Thyroid gland (tissue), 4 donors: ENCODE measurements around the gene VARS2. TPM values are rescaled to one million over a fixed set of nuclear protein-coding genes. Genes with fewer than 3 reads are reported as not detected.

Source experiments
- DNase-seq, 2 donors: peaks; one replicate each; pipeline ENCODE4 v3.0.0-alpha.2; 2019
- H3K27ac ChIP-seq, 3 donors: fragments of 200-600 bp; sonication (generic); 1 replicate in 2 of 3; 2 replicates in 1 of 3; pipeline ENCODE4 v1.5.1; 2016 to 2019; ENCODE audit warnings: mild to moderate bottlenecking in 1 of 3, moderate library complexity in 1 of 3
- H3K27me3 ChIP-seq: fragments of 200-600 bp; sonication (generic); one replicate; pipeline ENCODE4 v1.5.1; 2019
- H3K36me3 ChIP-seq, 2 donors: fragments of 200-600 bp; sonication (generic); one replicate each; pipeline ENCODE4 v1.5.1; 2016 to 2019
- H3K4me1 ChIP-seq, 2 donors: fragments of 200-600 bp; sonication (generic); one replicate each; pipeline ENCODE4 v1.5.1; 2017 to 2019
- H3K4me3 ChIP-seq, 3 donors: fragments of 200-600 bp; sonication (generic); replicated peaks in 1 of 3; 1 replicate in 2 of 3; 2 replicates in 1 of 3; pipeline ENCODE4 v1.5.1; 2016; ENCODE audit warnings: mild to moderate bottlenecking in 1 of 3
- H3K9me3 ChIP-seq: fragments of 200-600 bp; sonication (generic); one replicate; pipeline ENCODE4 v1.5.1; 2017
- POLR2A ChIP-seq, 2 donors: fragments of 450-650 bp; IDR thresholded peaks; one replicate each; pipeline ENCODE4 v1.6.1; 2017; ENCODE audit warnings: antibody characterized with exemption in 2 of 2, mild to moderate bottlenecking in 2 of 2, moderate library complexity in 1 of 2
- WGBS, 2 donors: methylation state at CpG; one replicate each; pipeline ENCODE4 v1.1.5; 2017; 5-methylcytosine and 5-hydroxymethylcytosine counted together
- intact Hi-C: fragments of 100-400 bp; cut with DNase I; formaldehyde crosslinking; loops from one replicate; pipeline ENCODE4 v1.15.1; 2023
- total RNA-seq, 4 donors: library from RNA; depleted of rRNA; stranded (reverse); fragments of >200 nt; gene quantifications; one replicate each; pipeline ENCODE4 v1.2.3, GENCODE V29; 2016
- TF ChIP-seq, protein P1 (sequence below), 6 experiments: fragments of 200-600 bp in 3 of 6; fragments of 450-650 bp in 3 of 6; sonication (generic) in 3 of 6; IDR thresholded peaks; one replicate each; pipeline ENCODE4 v1.5.1; 2016 to 2019; ENCODE audit warnings: antibody characterized with exemption in 6 of 6, mild to moderate bottlenecking in 2 of 6, inconsistent platforms in 1 of 6, moderate library complexity in 1 of 6

Gene VARS2
- total RNA-seq, 4 donors from 2014 or later = 17.3 to 36.4 (median 30.6) TPM

DNA sequence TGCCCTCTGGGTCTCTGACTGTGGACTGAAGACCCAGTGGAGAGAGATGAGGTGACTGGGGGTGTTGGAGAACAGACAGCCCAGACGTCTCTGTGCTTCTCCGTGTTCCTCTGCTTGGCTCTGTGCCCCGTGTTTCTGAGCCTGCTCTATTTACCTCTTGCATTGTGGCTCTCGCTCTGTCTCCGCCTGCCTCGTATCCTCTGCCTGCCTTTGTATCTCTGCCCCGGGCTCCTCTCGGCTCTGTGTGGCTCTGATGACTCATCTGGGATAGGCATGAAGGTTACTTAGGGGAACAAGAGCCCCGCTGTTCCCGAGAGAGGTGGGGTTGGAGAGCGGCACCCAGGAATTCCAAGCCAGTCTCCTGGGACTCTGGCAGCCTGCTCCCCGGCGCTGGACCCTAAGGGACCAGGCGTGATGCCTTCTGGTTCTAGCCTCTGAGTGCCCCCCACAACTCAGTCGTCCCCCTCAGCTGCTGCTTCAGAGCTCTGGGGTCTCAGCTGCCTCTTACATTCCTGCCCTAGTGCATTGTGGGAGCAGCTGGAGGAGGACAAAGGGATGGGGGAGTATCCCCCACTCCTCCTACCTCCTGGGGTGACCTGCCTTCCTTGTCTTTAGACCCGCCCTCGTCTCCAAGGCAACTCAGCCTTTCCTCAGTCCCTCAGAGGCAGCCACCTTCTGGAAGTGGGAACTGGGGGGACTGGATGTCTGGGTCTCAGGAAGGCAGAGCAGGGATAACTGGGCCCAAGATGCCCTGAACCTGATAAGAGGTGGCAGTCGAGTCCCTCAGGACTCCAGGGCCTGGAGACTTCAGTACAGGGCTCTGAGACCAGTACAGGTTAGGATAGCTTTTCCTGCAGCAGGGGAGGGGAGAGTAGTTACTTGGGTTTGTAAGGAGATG, 27.8 kb upstream of the VARS2 start:
- Histone ChIP-seq H3K9me3 (no peaks in the 10 kb centered on the region), H3K36me3 (peaks cover 11 to 21% of the 10 kb centered on the region in 2 donors), H3K4me3 (peak overlapping the region in 1 of 3 donors; percentile 78), H3K27ac (peak overlapping the region; percentile 91 to 98 (median 96)), H3K27me3 (no peaks in the 10 kb centered on the region), H3K4me1 (peaks cover 34 to 50% of the 10 kb centered on the region in 2 donors)
- intact Hi-C loops = loop anchor here (10.0 kb wide), 2 partner anchors 141 to 211 kb away; partner anchors contain the start of genes DHX16, FLOT1 and IER3
- TF ChIP-seq POLR2A (IDR thresholded peaks at IDR 0.05) = no peak
- peak; percentile 61 to 66 for DNase-seq
- 23 to 31% methylated on average over 13 of the region's 18 CpGs for WGBS, 2 donors

DNA sequence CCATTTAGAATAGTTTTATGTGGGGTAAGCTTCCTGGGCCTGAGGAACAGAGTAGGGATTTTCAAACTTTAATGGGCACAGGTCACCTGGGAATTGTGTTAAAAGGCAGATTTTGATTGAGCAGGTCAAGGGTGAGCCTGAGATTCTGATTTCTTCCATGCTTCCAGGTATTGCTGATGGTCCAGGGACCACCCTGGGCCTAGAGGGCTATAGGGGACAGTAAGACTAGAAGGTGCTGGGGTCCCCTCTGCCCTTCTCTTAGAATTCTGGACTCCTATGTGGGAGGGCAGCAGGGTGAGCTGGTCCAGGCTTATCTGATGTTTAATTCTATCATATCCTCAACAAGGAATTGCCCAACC, 27.2 kb upstream of the VARS2 start:
- Histone ChIP-seq H3K4me3 (no peak overlapping the region), H3K4me1 (peaks cover 31 to 44% of the 10 kb centered on the region in 2 donors), H3K9me3 (no peaks in the 10 kb centered on the region), H3K27me3 (no peaks in the 10 kb centered on the region), H3K36me3 (peaks cover 14 to 23% of the 10 kb centered on the region in 2 donors), H3K27ac (peak overlapping the region; percentile 31 to 98 (median 91))
- no peak for DNase-seq
- TF ChIP-seq, protein P1, sequence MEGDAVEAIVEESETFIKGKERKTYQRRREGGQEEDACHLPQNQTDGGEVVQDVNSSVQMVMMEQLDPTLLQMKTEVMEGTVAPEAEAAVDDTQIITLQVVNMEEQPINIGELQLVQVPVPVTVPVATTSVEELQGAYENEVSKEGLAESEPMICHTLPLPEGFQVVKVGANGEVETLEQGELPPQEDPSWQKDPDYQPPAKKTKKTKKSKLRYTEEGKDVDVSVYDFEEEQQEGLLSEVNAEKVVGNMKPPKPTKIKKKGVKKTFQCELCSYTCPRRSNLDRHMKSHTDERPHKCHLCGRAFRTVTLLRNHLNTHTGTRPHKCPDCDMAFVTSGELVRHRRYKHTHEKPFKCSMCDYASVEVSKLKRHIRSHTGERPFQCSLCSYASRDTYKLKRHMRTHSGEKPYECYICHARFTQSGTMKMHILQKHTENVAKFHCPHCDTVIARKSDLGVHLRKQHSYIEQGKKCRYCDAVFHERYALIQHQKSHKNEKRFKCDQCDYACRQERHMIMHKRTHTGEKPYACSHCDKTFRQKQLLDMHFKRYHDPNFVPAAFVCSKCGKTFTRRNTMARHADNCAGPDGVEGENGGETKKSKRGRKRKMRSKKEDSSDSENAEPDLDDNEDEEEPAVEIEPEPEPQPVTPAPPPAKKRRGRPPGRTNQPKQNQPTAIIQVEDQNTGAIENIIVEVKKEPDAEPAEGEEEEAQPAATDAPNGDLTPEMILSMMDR (IDR thresholded peaks at IDR 0.05) = no peak
- TF ChIP-seq POLR2A (IDR thresholded peaks at IDR 0.05) = no peak
- intact Hi-C loops = loop anchor here (10.0 kb wide), 2 partner anchors 142 to 212 kb away; partner anchors contain the start of genes DHX16, FLOT1 and IER3

DNA sequence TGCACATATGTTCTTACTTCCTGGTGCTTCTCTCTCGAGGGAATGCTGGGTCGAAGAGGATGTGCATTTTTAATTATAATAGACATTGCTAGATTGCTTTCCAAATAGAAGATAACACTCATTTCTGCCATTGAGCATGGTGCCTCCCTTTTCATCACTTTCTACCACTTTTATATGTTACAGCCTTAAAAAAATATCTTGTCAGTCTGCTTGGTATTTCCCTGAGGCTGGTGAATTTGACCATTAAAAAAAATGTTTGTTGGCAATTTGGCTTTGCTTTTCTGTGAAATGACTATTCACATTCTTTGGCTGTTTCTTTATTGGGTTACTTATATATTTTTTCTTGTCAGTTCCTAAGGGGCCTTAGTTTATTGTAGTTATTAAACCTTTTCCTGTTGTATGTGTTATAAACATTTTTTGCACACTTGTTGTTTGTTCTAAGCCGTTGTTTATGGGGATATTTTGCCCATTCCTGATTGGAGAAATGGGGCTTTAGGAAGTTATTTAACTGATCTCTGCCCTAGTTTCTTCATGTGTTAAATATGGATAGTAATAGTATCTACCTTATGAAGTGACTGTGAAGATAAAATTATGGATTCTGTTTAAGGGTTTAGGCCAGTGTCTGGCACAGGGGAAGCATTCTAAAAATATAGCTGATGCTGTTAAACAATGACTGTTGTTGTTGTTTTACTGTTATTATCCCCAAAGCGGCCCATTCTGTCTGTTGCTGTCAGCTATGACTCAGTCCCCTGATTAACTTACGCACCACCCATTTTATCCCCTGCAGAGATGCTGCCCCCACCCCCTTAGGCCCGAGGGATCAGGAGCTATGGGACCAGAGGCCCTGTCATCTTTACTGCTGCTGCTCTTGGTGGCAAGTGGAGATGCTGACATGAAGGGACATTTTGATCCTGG, 25.9 kb upstream of the VARS2 start:
- TF ChIP-seq, protein P1 (IDR thresholded peaks at IDR 0.05) = no peak
- TF ChIP-seq POLR2A (IDR thresholded peaks at IDR 0.05) = no peak
- no peaks in the 10 kb centered on the region for H3K9me3 ChIP-seq
- no peaks in the 10 kb centered on the region for H3K27me3 ChIP-seq
- H3K4me3 ChIP-seq = no peak overlapping the region
- no peak overlapping the region for H3K27ac ChIP-seq
- 73 to 78% methylated on average over 6 of the region's 6 CpGs for WGBS, 2 donors
- no peak for DNase-seq
- intact Hi-C loops = loop anchor here (10.0 kb wide), 2 partner anchors 143 to 213 kb away; partner anchors contain the start of genes DHX16, FLOT1 and IER3
- peaks cover 19 to 31% of the 10 kb centered on the region in 2 donors for H3K4me1 ChIP-seq
- H3K36me3 ChIP-seq = peaks cover 26 to 35% of the 10 kb centered on the region in 2 donors

DNA sequence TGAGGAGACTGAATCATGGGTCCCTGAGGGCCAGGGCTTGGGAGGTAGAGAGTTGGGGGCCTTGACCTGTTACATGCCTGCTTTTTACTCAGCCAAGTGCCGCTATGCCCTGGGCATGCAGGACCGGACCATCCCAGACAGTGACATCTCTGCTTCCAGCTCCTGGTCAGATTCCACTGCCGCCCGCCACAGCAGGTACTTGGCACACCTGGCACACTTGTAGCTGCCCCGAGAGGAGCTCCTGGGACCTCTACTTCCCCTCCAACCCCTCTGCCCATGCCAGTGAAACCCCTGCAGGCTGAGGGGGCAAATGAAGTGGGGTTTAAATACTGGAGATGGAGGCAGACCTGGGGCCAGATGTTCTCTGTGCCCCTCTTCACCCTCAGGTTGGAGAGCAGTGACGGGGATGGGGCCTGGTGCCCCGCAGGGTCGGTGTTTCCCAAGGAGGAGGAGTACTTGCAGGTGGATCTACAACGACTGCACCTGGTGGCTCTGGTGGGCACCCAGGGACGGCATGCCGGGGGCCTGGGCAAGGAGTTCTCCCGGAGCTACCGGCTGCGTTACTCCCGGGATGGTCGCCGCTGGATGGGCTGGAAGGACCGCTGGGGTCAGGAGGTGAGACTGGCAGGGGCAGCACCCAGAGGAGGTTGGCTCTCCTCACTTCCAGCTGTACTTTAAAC, 25.1 kb upstream of the VARS2 start:
- no peak for TF ChIP-seq POLR2A (IDR thresholded peaks at IDR 0.05)
- TF ChIP-seq, protein P1 (IDR thresholded peaks at IDR 0.05) = no peak
- Histone ChIP-seq H3K4me3 (no peak overlapping the region), H3K36me3 (peaks cover 34 to 39% of the 10 kb centered on the region in 2 donors), H3K27me3 (no peaks in the 10 kb centered on the region), H3K9me3 (no peaks in the 10 kb centered on the region), H3K27ac (no peak overlapping the region), H3K4me1 (peaks cover 13 to 23% of the 10 kb centered on the region in 2 donors)
- intact Hi-C loops = loop anchor here (10.0 kb wide), 2 partner anchors 144 to 214 kb away; partner anchors contain the start of genes DHX16, FLOT1 and IER3
- WGBS, 2 donors = 92 to 97% methylated on average over 6 to 17 of the region's 18 CpGs
- no peak for DNase-seq

DNA sequence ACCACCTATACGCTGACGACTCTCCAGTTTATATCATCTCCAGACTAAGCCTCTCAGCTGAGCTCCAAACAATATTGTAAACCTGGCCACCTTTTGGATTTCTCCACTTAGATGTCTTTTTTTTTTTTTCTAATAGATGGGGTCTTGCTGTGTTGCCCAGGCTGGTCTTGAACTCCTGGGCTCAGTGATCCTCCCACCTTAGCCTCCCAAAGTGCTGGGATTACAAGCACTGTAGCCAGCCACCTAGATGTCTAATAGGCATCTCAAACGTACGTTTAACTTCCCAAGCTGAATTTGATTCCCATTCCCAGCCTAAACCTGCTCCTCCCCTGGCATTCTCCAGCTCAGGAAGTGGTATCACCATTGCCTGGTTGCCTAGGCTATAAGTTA, 24.5 kb upstream of the VARS2 start:
- TF ChIP-seq, protein P1 (IDR thresholded peaks at IDR 0.05) = no peak
- no peak for TF ChIP-seq POLR2A (IDR thresholded peaks at IDR 0.05)
- WGBS, 2 donors = 69 to 81% methylated on average over 4 of the region's 4 CpGs

More for the DNA sequence above, 24.5 kb upstream of the VARS2 start:
- H3K27me3 ChIP-seq = no peaks in the 10 kb centered on the region
- H3K4me1 ChIP-seq = peaks cover 13 to 23% of the 10 kb centered on the region in 2 donors
- no peak for DNase-seq
- peaks cover 39 to 45% of the 10 kb centered on the region in 2 donors for H3K36me3 ChIP-seq
- intact Hi-C loops = loop anchor here (10.0 kb wide), 2 partner anchors 145 to 215 kb away; partner anchors contain the start of genes DHX16, FLOT1 and IER3
- no peak overlapping the region for H3K4me3 ChIP-seq
- H3K9me3 ChIP-seq = no peaks in the 10 kb centered on the region
- no peak overlapping the region for H3K27ac ChIP-seq
